Epithelial cell of proximal tubule (primary cell): ENCODE results near the gene SFN. TPM values are rescaled to one million over a fixed set of nuclear protein-coding genes. Genes with fewer than 3 reads are reported as not detected.
A peak's percentile ranks its signal among the peaks of the same experiment; 100 is the strongest.
"Not testable (repeated sequence)": the region's sequence is repeated elsewhere in the genome, so short reads cannot be mapped to it uniquely, and the experiment has no call there.

ENCODE experiments used
- DNase-seq: peaks from one replicate; pipeline ENCODE4 v3.0.0-alpha.2; 2011; ENCODE audit warnings: low read depth
- H3K4me3 ChIP-seq: 2 replicates; pipeline ENCODE4 v1.5.1; 2011; ENCODE audit warnings: low read depth, mild to moderate bottlenecking, low read length
- CTCF ChIP-seq: conservative IDR thresholded peaks from 2 replicates; pipeline ENCODE4 v1.5.1; 2012; ENCODE audit warnings: low read depth, mild to moderate bottlenecking, low read length
- total RNA-seq: library from RNA; depleted of rRNA; stranded (reverse); fragments of >200 nt; gene quantifications from 2 replicates; pipeline ENCODE4 v1.2.3, GENCODE V29; 2015

The SFN gene
- total RNA-seq, 1 donor from 2014 or later = 239 TPM

- TF ChIP-seq CTCF = no peak
- H3K4me3 ChIP-seq = no peak overlapping the region
- no peak for DNase-seq
These were observed 23.2 kb upstream of the SFN start for GRCh38 chr1:26839779-26840178.

GRCh38 chr1:26844424-26845196 lies 18.3 kb upstream of the SFN start:
- DNase-seq = no peak
- TF ChIP-seq CTCF = no peak
- no peak overlapping the region for H3K4me3 ChIP-seq

- not testable (repeated sequence) for H3K4me3 ChIP-seq, DNase-seq
These were observed 15.1 kb upstream of the SFN start for GRCh38 chr1:26847826-26848225.

- TF ChIP-seq CTCF = no peak
- no peak overlapping the region for H3K4me3 ChIP-seq
- no peak for DNase-seq
These were observed 14.4 kb upstream of the SFN start for GRCh38 chr1:26848499-26848898.

GRCh38 chr1:26848941-26849774 lies 13.8 kb upstream of the SFN start:
- no peak for TF ChIP-seq CTCF
- DNase-seq = peak; percentile 82
- H3K4me3 ChIP-seq = no peak overlapping the region

GRCh38 chr1:26851106-26851684 lies 11.8 kb upstream of the SFN start:
- no peak for DNase-seq
- no peak overlapping the region for H3K4me3 ChIP-seq
- TF ChIP-seq CTCF = peak; percentile 30

GRCh38 chr1:26852701-26853100 lies 10.2 kb upstream of the SFN start:
- no peak overlapping the region for H3K4me3 ChIP-seq
- DNase-seq = no peak
- no peak for TF ChIP-seq CTCF
